HL-60 (cell line): ENCODE results near the gene FAM9C.

Source experiments
- DNase-seq, 2 experiments: peaks; one replicate each; pipeline ENCODE4 v3.0.0-alpha.2; 2010 to 2020; ENCODE audit warnings: low read depth in 1 of 2, low spot score in 1 of 2
- H3K27ac ChIP-seq: fragments of 250-450 bp; sonication (Bioruptor Pico); replicated peaks from 2 replicates; pipeline ENCODE4 v1.5.1; 2020; ENCODE audit warnings: mild to moderate bottlenecking, moderate library complexity
- H3K27me3 ChIP-seq: fragments of 250-450 bp; sonication (Bioruptor Pico); 2 replicates; pipeline ENCODE4 v1.5.1; 2021; ENCODE audit warnings: mild to moderate bottlenecking, moderate library complexity; ENCODE audit not compliant: insufficient read depth, poor library complexity, severe bottlenecking
- H3K4me3 ChIP-seq: replicated peaks from 2 replicates; pipeline ENCODE4 v1.5.1; 2011; ENCODE audit warnings: mild to moderate bottlenecking, control low read depth, low read length; ENCODE audit not compliant: insufficient read depth
- GABPA ChIP-seq: IDR thresholded peaks from 2 replicates; pipeline ENCODE4 v1.6.1; 2012; ENCODE audit warnings: low read depth
- POLR2AphosphoS5 ChIP-seq: IDR thresholded peaks from 2 replicates; pipeline ENCODE4 v1.6.1; 2012; ENCODE audit warnings: low read depth
- SPI1 ChIP-seq: IDR thresholded peaks from 2 replicates; pipeline ENCODE4 v1.6.1; 2012; ENCODE audit warnings: low read depth, mild to moderate bottlenecking, borderline replicate concordance
- TF ChIP-seq, protein P1 (sequence below): IDR thresholded peaks from one replicate; pipeline ENCODE4 v1.5.1; 2011; ENCODE audit warnings: low read length, control low read depth, inconsistent platforms; ENCODE audit not compliant: insufficient read depth
- TF ChIP-seq, protein P2 (sequence below): IDR thresholded peaks from 2 replicates; pipeline ENCODE4 v1.6.1; 2012; ENCODE audit warnings: low read depth; ENCODE audit not compliant: insufficient replicate concordance

FAM9C gene

DNA sequence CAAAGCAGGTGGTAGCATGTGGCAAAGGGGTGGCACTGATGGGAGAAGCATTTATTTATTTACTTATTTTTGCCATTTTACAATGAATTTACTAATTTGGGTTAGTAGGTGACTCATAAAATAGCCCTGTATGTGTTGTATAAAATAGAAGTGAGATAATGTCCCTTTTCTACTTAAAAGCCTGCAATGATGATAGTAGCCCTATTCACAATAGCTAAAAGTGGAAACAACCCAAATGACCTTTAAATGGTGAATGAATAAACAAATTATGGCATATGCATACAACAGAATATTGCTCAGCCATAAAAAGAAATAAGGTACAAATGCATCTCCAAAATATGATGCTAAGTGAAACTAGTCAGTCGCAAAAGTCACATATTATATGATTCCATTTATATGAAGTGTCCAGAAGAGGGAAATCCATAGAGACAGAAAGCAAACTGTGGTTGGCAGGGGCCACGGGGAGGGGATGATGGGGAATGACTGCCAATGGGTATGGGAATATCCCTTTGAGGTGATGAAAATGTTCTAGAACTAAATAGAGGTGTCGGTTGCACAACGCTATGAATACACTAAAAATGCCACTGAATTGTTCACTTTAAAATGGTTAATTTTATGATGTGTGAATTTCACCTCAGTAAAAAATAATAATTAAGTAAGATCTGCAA, 35.8 kb upstream of the FAM9C start:
- Histone ChIP-seq H3K27me3 (no peaks in the 10 kb centered on the region), H3K27ac (peak overlapping the region; percentile 97), H3K4me3 (no peak overlapping the region)
- TF ChIP-seq, protein P1, sequence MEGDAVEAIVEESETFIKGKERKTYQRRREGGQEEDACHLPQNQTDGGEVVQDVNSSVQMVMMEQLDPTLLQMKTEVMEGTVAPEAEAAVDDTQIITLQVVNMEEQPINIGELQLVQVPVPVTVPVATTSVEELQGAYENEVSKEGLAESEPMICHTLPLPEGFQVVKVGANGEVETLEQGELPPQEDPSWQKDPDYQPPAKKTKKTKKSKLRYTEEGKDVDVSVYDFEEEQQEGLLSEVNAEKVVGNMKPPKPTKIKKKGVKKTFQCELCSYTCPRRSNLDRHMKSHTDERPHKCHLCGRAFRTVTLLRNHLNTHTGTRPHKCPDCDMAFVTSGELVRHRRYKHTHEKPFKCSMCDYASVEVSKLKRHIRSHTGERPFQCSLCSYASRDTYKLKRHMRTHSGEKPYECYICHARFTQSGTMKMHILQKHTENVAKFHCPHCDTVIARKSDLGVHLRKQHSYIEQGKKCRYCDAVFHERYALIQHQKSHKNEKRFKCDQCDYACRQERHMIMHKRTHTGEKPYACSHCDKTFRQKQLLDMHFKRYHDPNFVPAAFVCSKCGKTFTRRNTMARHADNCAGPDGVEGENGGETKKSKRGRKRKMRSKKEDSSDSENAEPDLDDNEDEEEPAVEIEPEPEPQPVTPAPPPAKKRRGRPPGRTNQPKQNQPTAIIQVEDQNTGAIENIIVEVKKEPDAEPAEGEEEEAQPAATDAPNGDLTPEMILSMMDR, result no peak
- no peak for DNase-seq

DNA sequence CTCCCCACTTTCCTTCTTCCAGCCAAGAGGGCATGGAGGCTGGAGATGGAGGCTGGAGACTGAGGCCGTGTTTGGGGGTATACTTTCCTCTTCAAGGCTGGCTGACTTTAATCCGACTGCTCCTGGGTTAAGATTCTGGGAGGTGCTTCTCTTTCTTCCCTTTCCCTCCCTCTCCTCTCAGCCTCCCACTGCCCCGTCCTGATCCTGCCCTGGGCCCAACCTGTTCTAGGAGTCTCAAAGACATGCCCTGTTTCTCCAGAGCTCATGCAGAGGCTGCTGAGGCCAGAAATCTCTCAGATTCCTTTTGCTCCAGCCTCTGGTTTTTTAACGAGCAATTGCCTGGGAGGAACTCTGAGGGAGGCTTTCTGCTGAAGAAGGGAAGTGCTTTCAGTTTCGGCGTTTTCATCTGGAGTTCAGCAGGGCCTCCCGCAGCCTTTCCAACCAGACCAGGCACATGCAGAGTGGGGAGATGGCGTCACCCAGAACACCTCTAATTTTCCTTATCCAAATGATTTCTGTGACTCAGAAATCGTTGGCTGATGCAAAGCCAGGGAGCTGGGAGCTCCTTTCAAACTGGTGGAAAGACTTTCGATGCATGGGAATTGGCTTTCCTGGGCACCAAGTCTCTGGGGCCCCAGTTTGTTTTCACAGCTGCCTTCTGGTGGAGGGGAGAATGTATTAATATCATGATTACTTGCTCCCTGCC, 34.5 kb upstream of the FAM9C start:
- no peaks in the 10 kb centered on the region for H3K27me3 ChIP-seq
- H3K4me3 ChIP-seq, result no peak overlapping the region
- peak; percentile 60 to 63 for DNase-seq
- peak overlapping the region; percentile 97 for H3K27ac ChIP-seq
- peak; percentile 85 for TF ChIP-seq SPI1
- TF ChIP-seq GABPA, result no peak
- TF ChIP-seq, protein P2, sequence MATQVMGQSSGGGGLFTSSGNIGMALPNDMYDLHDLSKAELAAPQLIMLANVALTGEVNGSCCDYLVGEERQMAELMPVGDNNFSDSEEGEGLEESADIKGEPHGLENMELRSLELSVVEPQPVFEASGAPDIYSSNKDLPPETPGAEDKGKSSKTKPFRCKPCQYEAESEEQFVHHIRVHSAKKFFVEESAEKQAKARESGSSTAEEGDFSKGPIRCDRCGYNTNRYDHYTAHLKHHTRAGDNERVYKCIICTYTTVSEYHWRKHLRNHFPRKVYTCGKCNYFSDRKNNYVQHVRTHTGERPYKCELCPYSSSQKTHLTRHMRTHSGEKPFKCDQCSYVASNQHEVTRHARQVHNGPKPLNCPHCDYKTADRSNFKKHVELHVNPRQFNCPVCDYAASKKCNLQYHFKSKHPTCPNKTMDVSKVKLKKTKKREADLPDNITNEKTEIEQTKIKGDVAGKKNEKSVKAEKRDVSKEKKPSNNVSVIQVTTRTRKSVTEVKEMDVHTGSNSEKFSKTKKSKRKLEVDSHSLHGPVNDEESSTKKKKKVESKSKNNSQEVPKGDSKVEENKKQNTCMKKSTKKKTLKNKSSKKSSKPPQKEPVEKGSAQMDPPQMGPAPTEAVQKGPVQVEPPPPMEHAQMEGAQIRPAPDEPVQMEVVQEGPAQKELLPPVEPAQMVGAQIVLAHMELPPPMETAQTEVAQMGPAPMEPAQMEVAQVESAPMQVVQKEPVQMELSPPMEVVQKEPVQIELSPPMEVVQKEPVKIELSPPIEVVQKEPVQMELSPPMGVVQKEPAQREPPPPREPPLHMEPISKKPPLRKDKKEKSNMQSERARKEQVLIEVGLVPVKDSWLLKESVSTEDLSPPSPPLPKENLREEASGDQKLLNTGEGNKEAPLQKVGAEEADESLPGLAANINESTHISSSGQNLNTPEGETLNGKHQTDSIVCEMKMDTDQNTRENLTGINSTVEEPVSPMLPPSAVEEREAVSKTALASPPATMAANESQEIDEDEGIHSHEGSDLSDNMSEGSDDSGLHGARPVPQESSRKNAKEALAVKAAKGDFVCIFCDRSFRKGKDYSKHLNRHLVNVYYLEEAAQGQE, result no peak
- TF ChIP-seq POLR2AphosphoS5, result no peak
- TF ChIP-seq, protein P1, result no peak

DNA sequence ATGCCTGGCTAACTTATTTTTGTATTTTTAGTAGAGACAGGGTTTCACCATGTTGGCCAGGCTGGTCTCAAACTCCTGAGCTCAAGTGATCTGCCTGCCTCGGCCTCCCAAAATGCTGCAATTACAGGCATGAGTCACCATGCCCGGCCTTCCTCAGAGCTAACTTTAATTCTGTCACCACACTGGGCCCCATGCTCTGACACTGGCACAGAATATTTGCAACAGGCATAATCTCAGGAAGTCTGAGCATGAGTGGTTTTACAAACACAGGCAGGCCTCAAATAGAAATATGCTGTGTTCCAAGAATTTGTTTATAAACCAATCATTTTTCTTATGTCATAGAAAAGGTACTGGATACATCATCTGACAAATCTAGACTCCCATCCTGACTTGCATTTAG, 32.7 kb upstream of the FAM9C start:
- Histone ChIP-seq H3K27me3 (no peaks in the 10 kb centered on the region), H3K27ac (peak overlapping the region; percentile 97), H3K4me3 (no peak overlapping the region)
- peak; percentile 72 to 84 for DNase-seq
- TF ChIP-seq, protein P1, result no peak
- TF ChIP-seq POLR2AphosphoS5 (no peak), GABPA (no peak), SPI1 (no peak)
- TF ChIP-seq, protein P2, result no peak
